ENCODE results near the gene HEYL.
A peak's percentile ranks its signal among the peaks of the same experiment; 100 is the strongest.

HEYL gene

DNA sequence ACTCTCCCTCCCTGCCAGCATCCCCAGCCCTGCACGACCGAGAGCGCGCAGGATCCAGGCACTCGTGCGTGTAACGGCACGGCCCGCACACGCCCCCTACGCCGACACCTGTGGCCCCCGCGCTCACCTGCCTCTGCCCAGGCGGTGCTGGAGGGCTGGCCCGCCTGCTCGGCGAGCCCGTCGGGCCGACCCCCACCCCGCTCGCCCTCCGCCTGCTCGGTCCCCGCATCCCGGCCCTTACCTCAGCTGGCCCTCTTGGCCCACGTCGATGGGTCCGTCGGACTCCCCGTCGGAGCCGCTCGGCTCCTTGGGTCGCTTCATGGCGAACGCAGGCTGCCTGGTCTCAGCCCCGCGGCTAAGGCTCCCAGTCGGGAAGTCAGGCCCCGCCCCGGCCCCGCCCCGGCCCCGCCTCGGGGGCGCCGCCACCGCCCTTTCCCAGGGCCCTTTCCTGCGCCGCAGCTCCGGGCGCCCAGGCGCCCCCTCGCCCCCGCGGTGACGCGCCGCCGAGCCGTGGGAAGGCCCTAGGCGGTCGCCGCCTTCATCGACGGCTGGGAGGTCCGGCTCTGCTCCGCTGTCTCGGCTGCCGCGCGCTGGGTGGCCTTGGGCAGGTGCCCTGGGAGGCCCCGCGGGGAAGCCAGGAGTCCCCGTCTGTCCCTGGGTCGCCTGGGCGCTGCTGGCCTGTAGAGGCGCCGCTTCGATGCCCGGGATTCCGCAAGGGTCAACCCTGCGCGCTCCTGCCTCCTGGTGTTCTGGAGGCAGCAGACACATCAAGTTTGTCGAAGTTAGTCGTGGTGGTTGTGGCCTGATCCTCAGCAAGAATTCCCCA lies at the start of gene HEYL:
Gene HEYL (minus strand): TSS at position 339 of the 826 bp plus-strand sequence. CDS start 18 bp downstream, at position 321.
- peak; percentile 52 for DNase-seq

DNA sequence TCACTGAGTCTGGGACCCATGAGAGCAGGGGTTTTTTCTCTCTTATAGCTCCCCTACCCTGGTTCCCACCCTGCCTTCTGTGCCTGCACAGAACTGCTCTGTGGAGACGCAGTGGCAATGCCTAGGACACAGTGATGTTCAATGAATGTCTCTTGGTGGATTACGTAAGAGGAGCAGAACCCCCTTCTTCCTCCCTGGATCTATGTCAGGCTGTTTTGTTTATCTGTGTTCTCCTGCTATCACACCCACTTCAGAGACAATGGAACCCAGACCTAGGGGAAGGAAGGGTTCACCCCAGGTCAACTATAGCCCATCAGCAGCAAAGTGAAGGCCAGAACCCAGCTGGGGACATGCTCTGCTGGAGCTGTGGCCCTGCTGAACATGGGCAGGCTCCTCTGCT lies 49.8 kb upstream of the HEYL start:
- DNase-seq, result no peak

GRCh38 chr1:39688706-39689105 lies 49.3 kb upstream of the HEYL start:
- DNase-seq, result no peak

GRCh38 chr1:39687243-39687642 lies 47.8 kb upstream of the HEYL start:
- DNase-seq, result no peak

DNA sequence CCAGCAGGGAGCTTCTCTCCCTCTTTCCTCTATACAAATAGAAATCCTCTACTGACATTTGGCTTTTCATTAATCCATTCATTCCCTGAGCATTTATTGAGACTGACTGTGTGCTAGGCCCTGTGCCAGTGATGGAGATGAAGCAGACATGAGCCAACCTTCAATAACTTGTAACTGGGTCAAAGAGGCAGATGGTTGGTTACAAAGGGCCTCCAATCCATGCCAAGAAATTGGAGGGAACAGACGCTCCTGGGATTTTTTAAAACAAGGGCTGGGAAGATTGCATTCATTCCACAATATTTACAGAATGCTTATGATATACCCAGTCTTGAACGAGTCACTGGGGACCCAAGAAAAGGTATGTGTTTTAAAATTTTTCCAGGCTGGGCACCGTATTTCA lies 45.6 kb upstream of the HEYL start:
- no peak for DNase-seq

DNA sequence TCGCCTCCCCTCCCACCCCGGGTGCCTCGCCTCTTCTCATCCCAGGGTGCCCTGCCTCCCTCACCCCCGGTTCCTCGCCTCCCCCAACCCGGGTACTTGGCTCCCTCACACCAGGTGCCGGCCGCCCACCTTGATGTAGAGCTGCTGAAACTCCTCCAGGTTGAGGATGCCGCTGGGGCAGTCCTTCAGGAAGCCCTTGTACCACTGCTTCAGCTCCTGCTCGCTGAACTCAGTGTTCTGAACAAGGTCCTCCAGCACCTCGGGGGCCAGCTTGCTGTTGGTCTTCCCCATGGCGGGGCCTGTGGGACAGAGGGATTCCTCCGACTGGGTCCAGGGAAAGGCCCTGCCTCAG lies 44.8 kb upstream of the HEYL start:
- no peak for DNase-seq

GRCh38 chr1:39683591-39684312 lies 44.3 kb upstream of the HEYL start:
- peak; percentile 34 for DNase-seq

DNA sequence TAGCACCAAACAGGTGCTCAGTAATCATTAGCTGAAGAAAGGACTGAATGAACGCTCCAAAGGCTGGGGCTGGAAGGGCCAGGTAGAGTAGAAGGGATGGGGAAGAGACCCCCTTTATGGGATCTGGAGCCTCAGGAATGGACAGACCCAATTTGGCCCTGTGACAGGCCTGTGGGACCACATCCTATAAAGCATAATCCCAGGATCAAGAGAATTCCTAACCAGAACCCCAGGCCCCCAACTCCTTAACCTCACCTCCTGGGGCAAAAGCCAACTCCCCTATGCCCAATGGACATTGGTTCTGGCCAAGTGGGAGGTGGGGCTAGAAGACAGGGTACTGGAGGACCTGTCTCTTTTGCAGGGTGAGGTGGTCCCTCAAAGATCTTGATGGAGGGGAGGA lies 42.6 kb upstream of the HEYL start:
- no peak for DNase-seq

- DNase-seq, result no peak
Measured at GRCh38 chr1:39681294-39681693, 41.9 kb upstream of the HEYL start.

DNA sequence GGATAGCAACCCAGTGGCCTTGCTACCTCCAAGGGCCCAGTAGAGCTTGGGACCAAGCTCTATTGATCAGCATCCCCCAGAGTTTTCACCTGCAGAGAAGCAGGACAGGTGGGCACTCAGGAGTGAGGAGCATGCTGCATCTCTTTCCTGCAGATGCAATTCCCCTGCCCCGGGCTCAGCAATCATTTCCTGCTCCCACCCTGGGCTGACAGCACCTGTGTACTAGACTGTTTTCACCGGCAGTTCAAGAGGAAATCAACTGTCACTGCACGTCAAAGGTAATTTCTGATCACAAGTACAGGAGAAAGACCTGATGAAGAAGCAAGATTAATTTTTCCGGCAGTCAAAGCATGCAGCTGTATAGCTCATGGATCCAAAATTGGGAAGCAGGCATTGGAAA lies 41.3 kb upstream of the HEYL start:
- DNase-seq, result no peak

GRCh38 chr1:39679821-39680220 lies 40.4 kb upstream of the HEYL start:
- DNase-seq, result no peak

DNA sequence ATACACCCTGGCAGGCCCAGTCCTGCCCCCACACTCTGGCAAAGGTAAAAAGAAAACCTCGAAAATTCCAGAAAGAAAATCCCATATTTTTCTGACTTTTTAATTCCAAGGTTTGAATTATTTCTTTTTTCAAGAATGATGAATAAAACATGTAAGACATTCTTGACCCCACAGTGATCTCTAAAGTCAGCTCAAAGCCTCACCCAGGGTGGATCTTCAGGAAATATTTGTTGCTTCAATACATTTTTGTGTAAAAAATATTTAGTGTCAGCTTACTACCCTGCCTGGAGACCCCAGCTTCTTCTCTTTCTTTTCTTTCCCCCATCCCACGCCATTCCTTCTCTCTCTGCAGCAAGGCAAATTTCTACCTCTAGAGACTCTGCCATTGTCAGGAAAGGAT lies 39.4 kb upstream of the HEYL start:
- no peak for DNase-seq

GRCh38 chr1:39677645-39678044 lies 38.2 kb upstream of the HEYL start:
- DNase-seq, result no peak

- DNase-seq, result no peak
Measured at GRCh38 chr1:39676948-39677548, 37.6 kb upstream of the HEYL start.

- no peak for DNase-seq
Measured at GRCh38 chr1:39675220-39675619, 35.8 kb upstream of the HEYL start.

DNA sequence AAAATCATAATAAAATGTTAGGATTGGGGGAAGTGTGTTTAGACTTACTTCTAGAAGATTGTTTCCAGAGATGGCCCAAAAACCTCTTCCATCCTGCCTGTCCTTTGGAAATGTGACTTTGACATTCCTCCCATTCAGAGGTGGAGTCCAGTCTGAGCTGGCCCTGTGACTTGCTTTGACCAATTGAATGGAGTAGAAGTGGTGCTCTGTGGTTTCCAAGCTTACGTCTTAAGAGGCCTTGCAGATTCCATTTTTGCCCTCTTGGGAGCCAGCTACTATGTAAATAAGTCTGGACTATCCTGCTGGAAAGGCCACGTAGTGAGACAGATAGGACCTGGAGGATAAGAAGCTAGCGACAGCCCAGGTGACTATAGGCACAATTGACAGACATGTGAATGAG lies 33.8 kb upstream of the HEYL start:
- DNase-seq, result no peak

- no peak for DNase-seq
Measured at GRCh38 chr1:39672551-39672947, 33.1 kb upstream of the HEYL start.

DNA sequence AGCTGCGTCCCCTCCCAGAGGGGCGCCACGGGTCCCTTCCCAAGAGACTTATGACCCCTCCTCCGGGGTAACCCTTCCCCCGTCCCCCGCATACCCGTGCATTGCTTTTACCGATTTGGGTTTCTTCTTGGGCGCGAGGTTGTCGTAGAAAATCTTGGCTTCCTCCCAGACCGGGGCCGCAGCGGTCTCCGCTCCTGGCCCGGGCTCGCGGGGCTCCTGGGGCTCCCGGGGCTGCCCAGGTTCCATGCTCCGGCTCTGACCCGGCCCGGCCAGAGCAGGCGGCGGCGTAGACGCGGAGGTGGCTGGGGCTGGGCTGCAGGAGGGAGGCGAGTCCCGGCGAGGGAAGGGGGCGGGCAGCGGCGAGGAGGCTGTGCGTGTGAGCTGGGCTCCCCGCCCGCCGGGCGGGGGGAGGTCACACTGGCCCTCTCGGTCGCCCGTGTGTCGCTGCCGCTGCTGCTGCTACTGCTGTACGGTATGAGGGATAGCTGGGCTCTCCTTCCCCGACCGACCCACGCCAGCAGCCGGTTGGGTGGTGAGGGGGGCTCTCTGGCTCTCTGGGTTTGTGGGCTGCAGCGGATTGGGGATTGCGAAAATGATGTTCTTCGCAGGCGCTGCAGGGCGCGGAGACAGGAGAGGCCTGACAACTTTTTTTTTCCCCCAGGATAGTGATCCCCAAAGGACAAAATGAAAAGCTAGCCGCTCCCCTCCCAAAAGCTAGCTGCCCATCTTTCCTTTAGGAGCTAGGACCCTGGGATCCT lies 32.5 kb upstream of the HEYL start, which contains the start of gene NT5C1A:
Gene NT5C1A (minus strand): TSS at position 315 of the 758 bp plus-strand sequence. CDS start 69 bp downstream, at position 246.
- DNase-seq, result no peak

DNA sequence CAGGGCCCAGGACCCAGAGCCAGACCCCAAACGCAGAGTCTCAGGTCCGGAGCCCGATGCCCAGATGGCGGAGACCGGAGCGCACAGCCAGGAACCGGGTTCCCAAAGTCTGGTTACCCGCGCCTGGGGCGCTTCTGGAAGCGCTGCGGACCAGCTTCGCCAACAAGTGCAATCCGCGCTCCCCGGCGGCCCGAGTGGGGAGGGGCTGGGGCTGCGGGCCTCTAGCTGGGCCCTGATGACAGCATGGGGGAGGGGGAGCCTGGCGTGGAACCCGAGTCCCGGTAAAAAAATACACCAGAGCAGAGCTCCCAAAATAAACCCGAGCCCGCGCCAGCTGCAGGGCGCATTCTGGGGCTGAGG lies 32.0 kb upstream of the HEYL start:
- DNase-seq, result no peak

GRCh38 chr1:39670689-39671088 lies 31.2 kb upstream of the HEYL start:
- no peak for DNase-seq

- no peak for DNase-seq
Measured at GRCh38 chr1:39668894-39669293, 29.5 kb upstream of the HEYL start.

GRCh38 chr1:39668111-39668510 lies 28.7 kb upstream of the HEYL start:
- DNase-seq, result no peak

- peak; percentile 47 for DNase-seq
Measured at GRCh38 chr1:39666772-39667171, 27.3 kb upstream of the HEYL start.
